Glutamatergic neuron (in vitro differentiated cells): Measurements from ENCODE around the gene ODR4. TPM values are rescaled to one million over a fixed set of nuclear protein-coding genes. Genes with fewer than 3 reads are reported as not detected.

Source experiments
- DNase-seq: peaks from one replicate; pipeline ENCODE4 v3.0.0; 2022
- H3K27ac Mint-ChIP-seq: one replicate; pipeline ENCODE4 v1.8.0; 2020; ENCODE audit warnings: mild to moderate bottlenecking, mixed read lengths, inconsistent platforms; ENCODE audit not compliant: unreplicated experiment
- H3K27me3 Mint-ChIP-seq: one replicate; pipeline ENCODE4 v1.8.0; 2020; ENCODE audit warnings: mild to moderate bottlenecking, moderate library complexity, mixed read lengths, inconsistent platforms; ENCODE audit not compliant: unreplicated experiment
- H3K36me3 Mint-ChIP-seq: one replicate; pipeline ENCODE4 v1.8.0; 2020; ENCODE audit warnings: mild to moderate bottlenecking, mixed read lengths, inconsistent platforms; ENCODE audit not compliant: unreplicated experiment
- H3K4me1 Mint-ChIP-seq: one replicate; pipeline ENCODE4 v1.8.0; 2020; ENCODE audit warnings: mild to moderate bottlenecking, low read depth, mixed read lengths, inconsistent platforms; ENCODE audit not compliant: unreplicated experiment
- H3K4me3 Mint-ChIP-seq: one replicate; pipeline ENCODE4 v1.8.0; 2020; ENCODE audit warnings: mild to moderate bottlenecking, mixed read lengths, inconsistent platforms; ENCODE audit not compliant: unreplicated experiment
- H3K9me3 Mint-ChIP-seq: one replicate; pipeline ENCODE4 v1.8.0; 2020; ENCODE audit warnings: mild to moderate bottlenecking, moderate library complexity, mixed read lengths, inconsistent platforms; ENCODE audit not compliant: unreplicated experiment
- total RNA-seq: library from RNA; stranded (reverse); fragmentation: NEBNext Ultra II Directional; extraction: Animal tissue kit (Norgen Biotek cat#: 25700); gene quantifications from one replicate; pipeline ENCODE4 v1.2.1, GENCODE V29; 2021; ENCODE audit not compliant: unreplicated experiment
- TF ChIP-seq, protein P1 (sequence below): fragments of 200-600 bp; sonication (generic); IDR thresholded peaks from one replicate; pipeline ENCODE4 v1.5.0; 2021; ENCODE audit not compliant: partially characterized antibody, unreplicated experiment

Gene ODR4
- total RNA-seq, 1 donor from 2014 or later, result 20.6 TPM

DNA sequence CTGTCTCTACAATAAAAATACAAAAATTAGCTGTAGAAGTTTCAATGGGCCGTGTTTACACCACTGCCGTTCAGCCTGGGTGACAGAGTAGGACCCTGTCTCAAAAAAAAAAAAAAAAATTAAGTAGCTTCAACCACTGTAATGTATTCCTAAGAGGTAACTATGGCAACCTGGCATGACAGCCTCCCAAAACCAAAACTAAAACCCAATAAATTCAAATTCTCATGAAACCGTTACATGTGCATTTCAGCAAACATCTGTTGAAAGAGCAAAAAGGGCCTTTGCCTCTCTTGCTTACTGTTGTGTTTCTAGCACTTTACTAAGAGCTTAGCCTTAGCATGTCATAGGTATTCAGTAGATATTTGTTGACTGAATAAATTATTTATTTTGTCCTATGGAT lies 33.5 kb downstream of the ODR4 start:
- no peak overlapping the region for H3K4me3 Mint-ChIP-seq
- H3K9me3 Mint-ChIP-seq, result no peaks in the 10 kb centered on the region
- TF ChIP-seq, protein P1, sequence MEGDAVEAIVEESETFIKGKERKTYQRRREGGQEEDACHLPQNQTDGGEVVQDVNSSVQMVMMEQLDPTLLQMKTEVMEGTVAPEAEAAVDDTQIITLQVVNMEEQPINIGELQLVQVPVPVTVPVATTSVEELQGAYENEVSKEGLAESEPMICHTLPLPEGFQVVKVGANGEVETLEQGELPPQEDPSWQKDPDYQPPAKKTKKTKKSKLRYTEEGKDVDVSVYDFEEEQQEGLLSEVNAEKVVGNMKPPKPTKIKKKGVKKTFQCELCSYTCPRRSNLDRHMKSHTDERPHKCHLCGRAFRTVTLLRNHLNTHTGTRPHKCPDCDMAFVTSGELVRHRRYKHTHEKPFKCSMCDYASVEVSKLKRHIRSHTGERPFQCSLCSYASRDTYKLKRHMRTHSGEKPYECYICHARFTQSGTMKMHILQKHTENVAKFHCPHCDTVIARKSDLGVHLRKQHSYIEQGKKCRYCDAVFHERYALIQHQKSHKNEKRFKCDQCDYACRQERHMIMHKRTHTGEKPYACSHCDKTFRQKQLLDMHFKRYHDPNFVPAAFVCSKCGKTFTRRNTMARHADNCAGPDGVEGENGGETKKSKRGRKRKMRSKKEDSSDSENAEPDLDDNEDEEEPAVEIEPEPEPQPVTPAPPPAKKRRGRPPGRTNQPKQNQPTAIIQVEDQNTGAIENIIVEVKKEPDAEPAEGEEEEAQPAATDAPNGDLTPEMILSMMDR, result no peak
- H3K27ac Mint-ChIP-seq, result no peak overlapping the region
- no peaks in the 10 kb centered on the region for H3K36me3 Mint-ChIP-seq
- no peaks in the 10 kb centered on the region for H3K4me1 Mint-ChIP-seq
- DNase-seq, result no peak
- no peaks in the 10 kb centered on the region for H3K27me3 Mint-ChIP-seq

DNA sequence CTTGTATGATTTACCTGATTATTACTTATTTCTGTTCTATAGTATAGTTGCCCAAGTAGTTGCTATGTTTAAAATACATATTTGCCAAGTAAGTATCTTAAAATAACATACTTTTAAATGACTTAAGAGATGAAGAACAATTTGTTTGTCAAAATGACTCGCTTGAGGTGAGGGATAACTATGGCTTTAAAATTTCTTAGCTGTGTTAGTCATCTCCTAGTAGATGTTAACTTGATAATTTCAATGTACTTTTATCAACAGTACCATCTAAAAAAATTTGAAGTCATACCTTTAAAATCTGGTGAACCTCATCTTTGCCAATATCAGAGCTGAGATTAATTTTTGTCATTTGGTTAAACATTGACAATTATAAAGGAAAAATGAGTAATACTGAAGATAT lies 37.7 kb downstream of the ODR4 start:
- no peaks in the 10 kb centered on the region for H3K9me3 Mint-ChIP-seq
- H3K36me3 Mint-ChIP-seq, result no peaks in the 10 kb centered on the region
- TF ChIP-seq, protein P1, result no peak
- no peak overlapping the region for H3K27ac Mint-ChIP-seq
- H3K4me1 Mint-ChIP-seq, result no peaks in the 10 kb centered on the region
- DNase-seq, result no peak
- H3K4me3 Mint-ChIP-seq, result no peak overlapping the region
- no peaks in the 10 kb centered on the region for H3K27me3 Mint-ChIP-seq

DNA sequence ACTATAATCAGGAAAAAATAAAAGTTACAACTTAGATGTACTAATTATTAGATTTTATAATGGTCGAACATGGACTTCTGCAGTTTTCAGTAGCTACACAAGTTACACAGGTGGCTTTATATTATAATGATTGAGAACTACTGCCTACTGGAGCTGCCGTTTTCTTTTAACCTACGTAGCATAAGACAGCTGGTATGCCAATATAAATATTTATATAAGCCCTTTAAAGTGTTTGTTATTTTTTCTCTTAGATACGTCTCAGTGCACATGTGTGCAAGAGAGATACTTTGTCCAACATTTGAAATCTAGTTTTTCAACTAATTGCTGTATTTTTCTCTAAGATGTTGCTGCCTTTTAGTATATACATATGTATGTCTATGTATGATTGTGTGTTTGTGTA lies 42.9 kb downstream of the ODR4 start:
- no peak for DNase-seq

DNA sequence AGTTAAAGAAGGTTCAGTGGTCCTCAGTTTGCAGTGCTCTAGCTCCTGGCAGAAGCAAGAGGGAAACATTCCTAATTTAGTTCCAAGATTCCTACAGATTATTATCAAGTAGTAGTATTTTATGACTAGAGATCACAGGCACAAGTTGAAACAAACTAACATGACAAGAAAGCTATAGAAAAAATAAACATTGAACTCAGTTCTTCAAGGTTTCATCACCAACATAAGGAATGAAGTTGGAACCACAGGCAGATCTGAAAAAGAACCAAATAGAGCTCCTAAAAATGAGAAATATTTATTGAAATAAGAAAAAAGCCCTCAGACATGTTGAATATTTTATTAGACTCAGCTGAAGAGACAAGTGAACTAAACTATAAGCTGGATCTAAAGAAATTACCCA lies 44.7 kb downstream of the ODR4 start:
- TF ChIP-seq, protein P1, result no peak
- no peak overlapping the region for H3K27ac Mint-ChIP-seq

More for the DNA sequence above, 42.9 kb downstream of the ODR4 start:
- H3K4me3 Mint-ChIP-seq, result no peak overlapping the region
- no peak overlapping the region for H3K27ac Mint-ChIP-seq
- peaks cover 2% of the 10 kb centered on the region for H3K27me3 Mint-ChIP-seq
- TF ChIP-seq, protein P1, result no peak
- no peaks in the 10 kb centered on the region for H3K36me3 Mint-ChIP-seq
- H3K9me3 Mint-ChIP-seq, result no peaks in the 10 kb centered on the region
- H3K4me1 Mint-ChIP-seq, result peaks cover 1% of the 10 kb centered on the region

DNA sequence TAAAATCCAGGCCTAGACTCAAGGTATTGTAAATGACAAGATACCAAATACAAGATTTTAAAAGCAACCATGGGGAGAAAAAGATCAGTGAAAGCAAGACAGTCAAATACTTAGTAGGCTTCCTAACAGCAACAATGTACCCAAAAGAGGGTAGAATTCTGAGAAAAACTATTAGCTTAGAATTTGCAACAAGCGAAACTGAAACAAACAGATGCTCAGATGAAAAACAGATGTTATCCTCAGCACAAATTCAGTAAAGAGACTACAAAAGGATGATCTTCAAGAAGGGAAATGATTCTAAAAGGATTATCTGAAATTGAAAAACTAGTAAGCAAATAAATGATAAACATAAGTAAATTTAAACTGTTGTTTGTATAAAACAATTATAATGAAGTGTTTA lies 45.3 kb downstream of the ODR4 start:
- Mint-ChIP-seq H3K27ac (no peak overlapping the region), H3K4me1 (peaks cover 1% of the 10 kb centered on the region), H3K4me3 (no peak overlapping the region), H3K36me3 (no peaks in the 10 kb centered on the region), H3K9me3 (no peaks in the 10 kb centered on the region), H3K27me3 (peaks cover 2% of the 10 kb centered on the region)
- DNase-seq, result no peak
- TF ChIP-seq, protein P1, result no peak

More for the DNA sequence above, 44.7 kb downstream of the ODR4 start:
- Mint-ChIP-seq H3K4me3 (no peak overlapping the region), H3K36me3 (no peaks in the 10 kb centered on the region), H3K9me3 (no peaks in the 10 kb centered on the region), H3K4me1 (peaks cover 1% of the 10 kb centered on the region), H3K27me3 (peaks cover 2% of the 10 kb centered on the region)
- no peak for DNase-seq
